HL-60/S4 (cell line): ENCODE data around the gene CHTOP.
"Not testable (repeated sequence)": the region's sequence is repeated elsewhere in the genome, so short reads cannot be mapped to it uniquely, and the experiment has no call there.

Experiments used
- in situ Hi-C: fragments of 300-500 bp; cut with MboI; formaldehyde crosslinking; loops from 2 replicates; pipeline ENCODE4 v1.14.3; 2022; ENCODE audit warnings: low sequenced_read_pairs

CHTOP gene

DNA sequence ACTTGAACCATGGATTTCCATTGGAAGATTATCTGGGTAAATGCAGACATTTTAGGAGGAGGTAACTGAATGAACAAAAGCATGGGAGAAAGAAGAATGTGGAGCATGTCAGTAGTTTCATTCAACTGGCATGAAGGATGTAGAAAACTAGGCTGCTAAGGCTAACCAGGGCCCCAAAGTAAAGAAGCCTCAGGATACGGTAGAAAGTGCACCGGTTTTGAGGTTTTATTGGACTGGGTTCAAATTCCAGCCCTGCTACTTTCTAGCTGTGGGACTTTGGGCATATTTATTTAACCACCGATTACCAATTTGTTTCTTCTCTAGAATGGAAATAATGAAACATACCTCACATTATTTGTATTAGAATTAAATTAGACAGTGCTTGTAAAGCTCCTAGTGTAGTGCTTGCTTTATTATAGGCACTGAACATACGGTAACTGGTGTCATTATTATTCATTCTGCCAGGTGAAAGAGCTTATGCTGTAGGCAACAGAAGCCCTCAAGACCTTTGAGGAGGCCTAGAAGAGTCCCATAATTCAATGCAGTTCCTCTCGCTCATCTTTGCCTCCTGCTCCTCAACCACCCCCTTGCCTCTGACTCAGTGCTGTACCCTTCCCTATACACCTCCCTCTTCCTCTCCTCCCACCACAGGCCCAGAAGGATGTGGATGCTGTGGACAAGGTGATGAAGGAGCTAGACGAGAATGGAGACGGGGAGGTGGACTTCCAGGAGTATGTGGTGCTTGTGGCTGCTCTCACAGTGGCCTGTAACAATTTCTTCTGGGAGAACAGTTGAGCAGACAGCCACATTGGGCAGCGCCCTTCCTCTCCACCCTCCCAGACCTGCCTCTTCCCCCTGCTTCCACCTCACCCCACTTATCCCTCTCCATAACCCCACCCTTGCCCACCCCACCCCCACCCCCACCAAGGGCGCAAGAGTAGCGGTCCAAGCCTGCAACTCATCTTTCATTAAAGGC, 2.5 kb upstream of the CHTOP start:
- in situ Hi-C loops = no loop called here

DNA sequence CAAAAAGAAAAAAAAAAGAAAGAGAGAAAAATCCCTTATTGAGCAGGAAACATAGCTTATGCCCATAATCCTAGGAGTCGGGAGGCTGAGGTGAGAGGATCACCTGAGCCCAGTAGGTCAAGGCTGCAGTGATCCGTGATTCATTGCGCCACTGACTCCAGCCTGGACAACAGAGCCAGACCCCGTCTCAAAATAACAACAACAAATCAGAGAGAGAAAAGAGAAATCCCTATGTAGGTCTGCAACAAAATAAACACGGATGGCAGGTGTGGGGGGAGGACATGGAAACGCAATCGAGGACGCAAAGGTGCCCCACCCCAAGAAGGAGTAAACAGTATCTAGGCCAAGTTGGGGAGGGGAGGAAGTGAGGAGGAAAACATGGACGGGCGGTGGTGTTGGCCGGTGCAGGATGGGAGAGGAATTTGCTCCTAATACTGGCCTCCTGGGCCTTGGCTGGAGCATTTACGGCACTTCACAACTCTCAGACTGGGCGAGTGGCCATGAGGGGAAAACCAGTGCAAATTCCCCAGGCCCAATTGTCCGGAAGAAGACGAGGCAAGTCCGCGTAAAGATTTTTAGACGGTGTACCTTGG, 609 bp upstream of the CHTOP start:
- in situ Hi-C loops = no loop called here

- in situ Hi-C loops = no loop called here
Measured at GRCh38 chr1:153635872-153636271, 2.0 kb downstream of the CHTOP start.

DNA sequence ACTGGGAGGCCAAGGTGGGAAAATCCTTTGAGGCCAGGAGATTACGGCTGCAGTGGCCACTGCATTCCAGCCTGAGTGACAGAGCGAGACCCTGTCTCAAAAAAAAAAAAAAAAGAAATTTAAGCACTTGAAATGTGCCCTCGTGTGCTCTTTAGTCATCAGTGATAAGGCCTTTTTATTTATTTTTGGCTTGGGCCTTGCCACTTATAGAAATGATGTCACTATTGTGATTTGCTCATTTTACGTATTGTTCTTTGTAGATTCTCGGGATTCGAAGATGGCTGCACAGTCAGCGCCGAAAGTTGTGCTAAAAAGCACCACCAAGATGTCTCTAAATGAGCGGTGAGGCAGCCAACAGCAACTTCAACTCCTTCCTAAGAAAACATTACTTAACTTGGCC, 2.4 kb downstream of the CHTOP start:
- in situ Hi-C loops = no loop called here

DNA sequence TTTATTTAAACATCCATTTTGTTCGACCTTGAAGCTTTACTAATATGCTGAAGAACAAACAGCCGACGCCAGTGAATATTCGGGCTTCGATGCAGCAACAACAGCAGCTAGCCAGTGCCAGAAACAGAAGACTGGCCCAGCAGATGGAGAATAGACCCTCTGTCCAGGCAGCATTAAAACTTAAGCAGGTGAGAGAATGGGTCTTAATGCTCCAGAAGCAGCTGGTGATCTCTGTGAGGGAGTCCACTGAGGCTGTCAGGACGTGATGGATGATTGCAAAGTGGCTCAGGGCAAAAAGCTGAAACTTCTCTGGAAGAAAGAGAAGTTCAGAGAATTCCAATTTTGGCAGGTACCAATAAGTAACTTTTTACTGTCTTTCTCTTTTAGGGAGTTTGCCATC, 4.4 kb downstream of the CHTOP start:
- in situ Hi-C loops = no loop called here

- in situ Hi-C loops = no loop called here
Measured at GRCh38 chr1:153639280-153639679, 5.4 kb downstream of the CHTOP start.

DNA sequence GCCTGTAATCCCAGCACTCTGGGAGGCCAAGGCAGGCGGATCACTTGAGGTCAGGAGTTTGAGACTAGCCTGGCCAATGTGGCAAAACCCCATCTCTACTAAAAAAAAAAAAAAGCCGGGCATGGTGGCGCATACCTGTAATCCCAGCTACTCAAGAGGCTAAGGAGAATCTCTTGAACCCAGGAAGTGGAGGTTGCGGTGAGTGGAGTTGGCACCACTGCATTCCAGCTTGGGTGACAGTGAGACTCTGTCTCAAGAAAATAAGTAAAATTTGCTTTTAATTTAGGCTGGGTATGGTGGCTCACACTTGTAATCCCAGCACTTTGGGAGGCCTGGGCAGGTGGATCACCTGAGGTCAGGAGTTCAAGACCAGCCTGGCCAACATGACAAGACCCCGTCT, 6.3 kb downstream of the CHTOP start:
- in situ Hi-C loops = not testable (repeated sequence)

GRCh38 chr1:153640861-153641260, 7.0 kb downstream of the CHTOP start:
- in situ Hi-C loops = no loop called here

DNA sequence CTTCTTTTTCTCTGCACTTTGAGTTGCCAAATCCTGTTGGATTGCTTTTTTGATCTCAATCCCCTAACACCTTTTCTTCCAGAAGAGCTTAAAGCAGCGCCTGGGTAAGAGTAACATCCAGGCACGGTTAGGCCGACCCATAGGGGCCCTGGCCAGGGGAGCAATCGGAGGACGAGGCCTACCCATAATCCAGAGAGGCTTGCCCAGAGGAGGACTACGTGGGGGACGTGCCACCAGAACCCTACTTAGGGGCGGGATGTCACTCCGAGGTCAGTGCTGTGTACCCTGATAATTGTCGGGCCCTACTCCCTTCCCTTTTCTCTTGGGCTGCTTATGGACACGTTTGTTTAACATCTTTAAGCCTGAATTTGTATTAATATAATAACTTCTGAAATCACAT, 8.3 kb downstream of the CHTOP start:
- in situ Hi-C loops = no loop called here

GRCh38 chr1:153643100-153643499, 9.2 kb downstream of the CHTOP start:
- in situ Hi-C loops = no loop called here

- in situ Hi-C loops = no loop called here
Measured at GRCh38 chr1:153643816-153644215, 9.9 kb downstream of the CHTOP start.

- in situ Hi-C loops = no loop called here
Measured at GRCh38 chr1:153646672-153647345, 12.9 kb downstream of the CHTOP start.

- in situ Hi-C loops = no loop called here
Measured at GRCh38 chr1:153647346-153647714, 13.5 kb downstream of the CHTOP start.

- in situ Hi-C loops = no loop called here
Measured at GRCh38 chr1:153648000-153648643, 14.3 kb downstream of the CHTOP start.

- in situ Hi-C loops = no loop called here
Measured at GRCh38 chr1:153649137-153649862, 15.4 kb downstream of the CHTOP start.

DNA sequence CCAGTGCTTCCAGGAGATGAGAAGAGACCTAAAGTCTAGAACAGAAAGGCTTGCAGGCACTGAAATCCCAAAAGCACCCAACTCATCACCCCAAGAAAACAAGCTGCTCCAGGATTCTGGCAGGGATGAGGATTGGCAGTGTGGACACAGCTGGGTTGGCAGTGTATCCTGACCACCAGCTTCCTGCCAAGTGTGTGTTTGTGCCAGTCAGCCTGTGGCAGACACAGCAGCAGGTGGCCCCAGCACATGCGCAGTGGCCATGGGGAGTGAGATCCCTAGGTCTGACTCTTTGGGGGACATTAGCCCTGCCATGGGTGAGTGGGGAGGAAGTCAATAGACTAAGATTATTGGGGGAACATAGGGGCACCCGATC, 16.0 kb downstream of the CHTOP start:
- in situ Hi-C loops = no loop called here

DNA sequence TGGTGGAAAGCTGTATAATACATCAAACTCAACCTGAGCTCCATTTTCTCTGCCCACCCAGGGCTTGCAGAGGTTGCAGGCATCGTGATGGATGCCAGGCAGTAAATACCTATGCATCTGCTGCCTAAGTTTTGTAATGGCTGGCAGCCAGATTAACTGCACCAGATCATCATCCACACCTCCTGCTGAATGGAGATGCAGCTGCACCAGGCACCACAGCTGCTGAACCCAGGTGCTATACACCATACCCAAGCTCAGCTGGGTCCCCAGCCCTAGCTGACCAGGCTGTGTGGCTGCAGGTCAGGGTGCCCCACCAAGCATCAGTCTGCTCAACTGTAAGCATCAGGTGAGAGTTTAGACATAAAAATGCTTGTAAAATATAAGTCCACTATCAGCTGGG, 17.9 kb downstream of the CHTOP start:
- in situ Hi-C loops = no loop called here

DNA sequence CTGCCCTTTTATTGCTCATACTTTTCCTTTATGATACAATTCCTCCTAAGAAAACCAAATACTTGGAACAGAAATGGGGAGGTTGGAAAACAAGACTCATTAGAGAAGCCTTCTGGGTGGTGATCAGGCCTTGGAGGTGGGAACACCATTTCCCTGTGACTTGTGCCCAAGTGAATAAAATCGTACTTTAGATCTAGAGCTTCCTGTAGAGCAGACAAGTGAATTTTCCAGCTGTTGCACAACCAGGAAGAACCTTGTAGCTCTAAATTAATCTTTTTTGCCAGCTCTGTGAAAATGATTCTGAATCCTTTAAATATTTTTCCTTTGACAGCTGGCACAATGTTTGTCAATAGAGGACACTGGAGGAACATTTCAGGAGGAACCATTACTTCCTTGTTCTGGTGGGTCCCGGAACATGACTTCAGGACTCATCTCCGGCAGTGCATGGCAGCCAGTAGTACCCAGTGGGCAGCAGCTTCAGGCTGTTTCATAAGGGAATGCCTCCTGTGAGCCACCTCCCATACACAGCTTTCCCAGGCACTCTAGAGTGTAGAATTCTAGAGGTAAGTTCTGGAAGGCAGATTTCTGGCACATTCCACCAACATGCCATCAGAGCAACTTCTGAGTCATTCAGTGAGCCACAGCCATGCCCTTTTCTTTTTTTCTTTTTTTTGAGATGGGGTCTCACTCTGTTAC, 19.1 kb downstream of the CHTOP start:
- in situ Hi-C loops = no loop called here

- in situ Hi-C loops = no loop called here
Measured at GRCh38 chr1:153655333-153655732, 21.5 kb downstream of the CHTOP start.
